ENCODE measurements around the gene COPS6. TPM values are rescaled to one million over a fixed set of nuclear protein-coding genes. Genes with fewer than 3 reads are reported as not detected.
A peak's percentile ranks its signal among the peaks of the same experiment; 100 is the strongest.
"Not testable (repeated sequence)": the region's sequence is repeated elsewhere in the genome, so short reads cannot be mapped to it uniquely, and the experiment has no call there.

Gene COPS6
- total RNA-seq, 1 donor from 2014 or later = 59.1 TPM

- DNase-seq = peak; percentile 33
Measured at GRCh38 chr7:100127866-100128636, 39.3 kb downstream of the COPS6 start.

- DNase-seq = no peak
Measured at GRCh38 chr7:100128637-100128963, 39.8 kb downstream of the COPS6 start.

GRCh38 chr7:100130220-100130607 lies 41.4 kb downstream of the COPS6 start:
- DNase-seq = not testable (repeated sequence)

DNA sequence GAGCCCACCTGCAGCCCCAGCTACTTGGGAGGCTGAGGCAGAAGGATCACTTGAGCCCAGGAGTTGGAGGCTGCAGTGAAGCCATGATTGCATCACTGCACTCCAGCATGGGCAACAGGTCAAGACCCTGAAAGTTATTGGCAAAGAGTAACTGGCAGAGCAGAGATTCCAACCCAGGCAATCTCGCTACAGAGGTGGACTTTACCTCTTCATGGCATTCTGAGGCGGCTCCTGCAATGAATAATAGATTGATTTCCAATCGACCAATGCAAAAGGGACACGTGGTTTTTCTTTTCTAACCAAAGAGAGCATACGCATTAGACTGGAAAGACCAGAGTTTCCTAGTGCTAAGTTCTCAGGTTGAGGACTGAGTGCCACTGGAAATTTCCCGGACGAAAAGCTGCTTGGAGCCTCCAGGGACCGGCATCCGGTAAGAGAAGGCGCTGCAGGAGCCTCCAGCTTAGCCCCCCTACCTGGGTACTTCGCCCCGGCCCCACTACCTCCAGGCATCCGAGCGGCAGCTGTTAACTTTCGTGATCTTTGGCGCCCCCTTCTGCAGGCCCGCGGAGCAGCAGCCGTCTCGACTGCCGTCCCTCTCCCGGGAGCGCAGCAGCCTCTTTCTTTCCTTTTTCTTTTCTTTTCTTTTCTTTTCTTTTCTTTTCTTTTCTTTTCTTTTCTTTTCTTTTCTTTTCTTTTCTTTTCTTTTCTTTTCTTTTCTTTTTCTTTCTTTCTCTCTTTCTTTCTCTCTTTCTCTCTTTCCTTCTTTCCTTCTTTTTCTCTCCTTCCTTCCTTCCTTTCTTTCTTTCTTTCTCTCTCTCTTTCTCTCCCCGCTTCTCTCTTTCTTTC lies 42.1 kb downstream of the COPS6 start:
- peak; percentile 73 for DNase-seq

- DNase-seq = no peak
Measured at GRCh38 chr7:100132126-100132525, 43.4 kb downstream of the COPS6 start.

DNA sequence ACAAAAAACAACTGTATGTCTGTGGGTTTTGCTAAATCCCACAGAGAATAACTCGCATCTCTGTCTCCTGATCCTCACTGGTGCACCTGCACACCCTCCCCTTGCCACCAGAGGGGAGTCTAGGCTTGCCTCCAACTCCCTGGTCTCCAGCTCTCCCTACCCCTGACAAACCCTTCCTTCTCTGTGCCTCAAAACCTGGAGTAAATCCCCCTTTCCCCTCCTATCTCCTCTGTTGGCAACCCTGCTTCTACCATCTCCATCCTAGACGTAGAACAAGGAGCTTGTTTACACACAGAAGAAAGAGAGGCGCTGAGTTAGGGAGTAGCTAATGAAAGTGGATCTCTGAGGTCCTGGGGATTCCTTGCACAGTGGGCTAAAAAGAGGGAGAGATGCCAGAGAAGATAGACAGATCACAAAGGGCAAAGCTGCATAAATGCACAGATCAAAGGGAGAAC lies 44.0 kb downstream of the COPS6 start:
- peak; percentile 83 for DNase-seq

- no peak for DNase-seq
Measured at GRCh38 chr7:100137851-100138760, 49.3 kb downstream of the COPS6 start.

- DNase-seq = no peak
Measured at GRCh38 chr7:100141555-100141949, 52.8 kb downstream of the COPS6 start.

Other genes with a start within 250 kb of the COPS6 start
- 0.34 TPM in 1 of 2 replicates, not detected in the other for gene OR2AE1, start 211.9 kb upstream of the COPS6 start, total RNA-seq
- gene TRIM4, start 169.4 kb upstream of the COPS6 start, total RNA-seq = 29.6 and 30.9 TPM in 2 replicates
- 0.42 and 0.51 TPM in 2 replicates for gene GJC3, start 159.3 kb upstream of the COPS6 start, total RNA-seq
- not detected in 2 replicates for gene AZGP1, start 112.9 kb upstream of the COPS6 start, total RNA-seq
- gene ZKSCAN1, start 73.4 kb upstream of the COPS6 start, total RNA-seq = 42.6 and 50.9 TPM in 2 replicates
- gene ZSCAN21, start 39.2 kb upstream of the COPS6 start, total RNA-seq = 9.9 and 11.2 TPM in 2 replicates
- gene ZNF3, start 7.2 kb upstream of the COPS6 start, total RNA-seq = 34.8 and 37.1 TPM in 2 replicates
- gene MCM7, start 12.4 kb downstream of the COPS6 start, total RNA-seq = 63.3 and 138 TPM in 2 replicates
- 16.8 and 24.3 TPM in 2 replicates for gene AP4M1, start 12.7 kb downstream of the COPS6 start, total RNA-seq
- gene TAF6, start 30.4 kb downstream of the COPS6 start, total RNA-seq = 37.1 and 78.6 TPM in 2 replicates
- gene CNPY4, start 30.7 kb downstream of the COPS6 start, total RNA-seq = 31.2 and 39.5 TPM in 2 replicates
- gene MBLAC1, start 38.0 kb downstream of the COPS6 start, total RNA-seq = 2.4 and 3.7 TPM in 2 replicates
- gene LAMTOR4, start 59.9 kb downstream of the COPS6 start, total RNA-seq = 55.1 and 133 TPM in 2 replicates
- gene TRAPPC14, start 69.8 kb downstream of the COPS6 start, total RNA-seq = 4.1 and 4.7 TPM in 2 replicates
- gene GAL3ST4, start 79.6 kb downstream of the COPS6 start, total RNA-seq = 0.17 and 0.88 TPM in 2 replicates
- gene GPC2, start 88.4 kb downstream of the COPS6 start, total RNA-seq = 2.8 and 4.4 TPM in 2 replicates
- gene STAG3, start 88.9 kb downstream of the COPS6 start, total RNA-seq = 0.17 and 0.23 TPM in 2 replicates
- gene PVRIG, start 131.0 kb downstream of the COPS6 start, total RNA-seq = not detected in 2 replicates
- not detected in 2 replicates for gene SPDYE3, start 218.7 kb downstream of the COPS6 start, total RNA-seq

All from dermis blood vessel endothelial cell (primary cell).